HG02870 (cell line): ENCODE results near the gene URB2.
"Not testable (repeated sequence)": the region's sequence is repeated elsewhere in the genome, so short reads cannot be mapped to it uniquely, and the experiment has no call there.

ENCODE experiments used
- ATAC-seq: cut with Tn5 transposase; IDR thresholded peaks from one replicate; pipeline ENCODE4 v1.9.1; 2021; ENCODE audit warnings: mild to moderate bottlenecking, moderate library complexity; ENCODE audit not compliant: unreplicated experiment

The URB2 gene

GRCh38 chr1:229613938-229614337 is 12.1 kb upstream of the URB2 start:
- ATAC-seq: no peak

DNA sequence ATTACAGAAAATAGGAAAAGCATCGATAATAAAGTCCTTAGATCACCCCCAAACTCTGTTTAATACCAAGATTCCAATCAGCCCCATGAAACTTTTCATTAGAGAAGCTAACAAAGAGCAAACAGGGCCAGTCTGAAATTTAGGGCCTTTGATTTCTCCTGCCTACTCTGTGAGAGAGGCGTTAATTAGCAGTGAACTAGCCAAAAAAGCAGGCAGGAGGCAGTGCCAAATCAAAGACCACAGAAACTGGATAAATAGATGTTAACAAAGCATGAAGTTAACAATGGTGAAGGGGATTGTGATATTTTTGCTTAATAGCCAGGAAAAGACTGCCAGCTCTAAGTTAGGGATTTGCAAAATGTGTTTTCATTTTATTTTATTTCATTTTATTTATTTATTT is 11.3 kb upstream of the URB2 start:
- no peak for ATAC-seq

GRCh38 chr1:229617351-229618100 is 8.5 kb upstream of the URB2 start:
- ATAC-seq: no peak

- ATAC-seq: no peak
These were observed 7.0 kb upstream of the URB2 start for GRCh38 chr1:229619002-229619401.

DNA sequence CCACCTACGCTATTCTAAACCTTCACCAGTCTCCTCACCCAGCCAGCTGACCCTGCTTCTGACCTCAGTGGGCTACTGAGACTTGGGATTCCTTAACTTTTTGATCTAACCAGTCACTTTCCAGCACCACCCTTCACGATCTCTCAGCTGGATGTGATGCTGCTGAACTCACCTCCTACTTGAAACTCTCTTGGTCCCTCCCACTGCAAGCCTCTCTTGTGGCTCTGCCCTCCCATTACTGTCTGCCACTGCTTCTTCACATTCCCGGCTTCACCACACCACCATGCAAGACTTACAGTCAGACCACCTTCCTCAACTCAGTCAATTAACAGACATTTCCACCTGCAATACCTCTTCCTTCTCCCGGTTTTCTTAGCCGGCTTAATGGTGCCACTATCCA is 6.4 kb upstream of the URB2 start:
- no peak for ATAC-seq

DNA sequence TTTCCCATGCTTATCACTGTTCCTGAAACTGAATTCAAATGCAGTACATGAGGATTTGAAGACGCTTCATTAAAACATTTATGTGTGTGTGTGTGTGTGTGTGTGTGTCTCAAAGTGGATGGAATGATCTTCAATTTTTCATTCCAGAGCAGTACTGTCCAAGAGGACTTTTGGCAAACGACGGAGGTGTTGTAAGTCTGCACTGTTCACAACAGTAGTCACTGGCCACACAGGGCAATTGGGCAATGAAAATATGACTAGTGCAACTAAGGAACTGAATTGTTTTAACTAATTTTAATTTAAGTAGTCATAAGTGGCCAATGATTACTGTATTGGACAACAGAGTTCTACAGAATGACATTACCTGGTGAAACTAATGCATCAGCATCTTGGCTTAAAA is 5.2 kb upstream of the URB2 start:
- ATAC-seq: no peak

GRCh38 chr1:229621663-229622062 is 4.4 kb upstream of the URB2 start:
- ATAC-seq: no peak

DNA sequence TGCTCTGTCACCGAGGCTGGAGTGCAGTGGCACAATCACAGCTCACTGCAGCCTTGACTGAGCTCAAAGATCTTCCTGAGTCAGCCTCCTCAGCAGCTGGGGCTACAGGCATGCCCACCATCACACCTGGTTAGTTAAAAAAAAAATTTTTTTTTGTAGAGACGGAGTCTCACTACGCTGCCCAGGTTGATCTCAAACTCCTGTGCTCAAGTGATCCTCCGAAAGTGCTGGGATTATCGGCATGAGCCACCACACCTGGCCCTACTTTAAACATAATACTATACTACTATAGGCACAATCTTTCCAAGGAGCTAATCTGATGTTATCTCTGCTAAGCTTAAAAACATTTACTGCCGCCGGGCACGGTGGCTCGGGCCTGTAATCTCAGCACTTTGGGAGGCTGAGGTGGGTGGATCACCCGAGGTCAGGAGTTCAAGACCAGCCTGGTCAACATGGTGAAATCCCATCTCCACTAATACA is 3.4 kb upstream of the URB2 start:
- ATAC-seq: not testable (repeated sequence)

- ATAC-seq: no peak
These were observed 2.8 kb upstream of the URB2 start for GRCh38 chr1:229623225-229623624.

DNA sequence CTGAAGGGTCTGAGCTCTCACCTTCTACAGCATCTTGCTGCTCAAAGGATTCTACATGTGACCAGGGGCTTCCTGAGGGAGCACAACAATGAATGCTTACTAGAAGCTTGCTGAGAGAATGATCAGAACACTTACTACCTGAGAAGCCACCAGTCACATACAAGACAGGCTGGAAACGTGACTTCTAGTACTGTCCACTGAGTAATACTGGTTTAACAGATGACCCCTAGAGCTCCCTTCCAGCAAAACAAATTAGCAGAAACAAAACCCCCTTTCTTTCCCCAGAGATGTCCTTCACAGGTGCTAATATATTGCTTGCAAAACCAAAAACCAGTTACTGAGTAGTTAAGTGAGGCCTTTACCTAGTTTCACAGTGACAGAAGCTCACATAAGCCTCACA is 2.2 kb upstream of the URB2 start:
- no peak for ATAC-seq

DNA sequence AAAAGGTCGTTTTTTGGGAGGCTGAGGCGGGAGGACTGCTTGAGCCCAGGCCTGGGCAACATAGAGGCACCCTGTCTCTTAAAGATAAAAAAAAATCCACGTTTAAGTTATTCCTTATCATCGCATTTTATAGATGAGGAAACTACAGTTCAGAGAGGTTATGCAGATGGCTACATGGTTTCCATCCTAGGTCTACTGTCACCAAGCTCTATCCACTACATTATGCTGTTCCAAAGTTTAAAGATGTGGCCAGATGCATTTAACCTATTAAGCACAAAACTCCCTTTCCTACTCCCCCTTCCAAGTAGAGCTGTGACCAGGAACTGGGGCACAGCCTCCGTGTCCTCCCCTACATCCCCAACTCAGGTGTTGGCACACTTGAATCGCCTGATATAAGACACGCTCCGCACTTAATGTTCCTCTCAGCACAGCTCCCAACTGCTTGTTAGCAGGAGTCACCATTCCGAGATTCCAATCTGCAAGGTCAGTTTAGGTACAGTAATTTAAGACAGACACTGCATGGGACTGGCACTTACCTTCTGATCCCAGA is 1.5 kb upstream of the URB2 start:
- ATAC-seq: no peak

DNA sequence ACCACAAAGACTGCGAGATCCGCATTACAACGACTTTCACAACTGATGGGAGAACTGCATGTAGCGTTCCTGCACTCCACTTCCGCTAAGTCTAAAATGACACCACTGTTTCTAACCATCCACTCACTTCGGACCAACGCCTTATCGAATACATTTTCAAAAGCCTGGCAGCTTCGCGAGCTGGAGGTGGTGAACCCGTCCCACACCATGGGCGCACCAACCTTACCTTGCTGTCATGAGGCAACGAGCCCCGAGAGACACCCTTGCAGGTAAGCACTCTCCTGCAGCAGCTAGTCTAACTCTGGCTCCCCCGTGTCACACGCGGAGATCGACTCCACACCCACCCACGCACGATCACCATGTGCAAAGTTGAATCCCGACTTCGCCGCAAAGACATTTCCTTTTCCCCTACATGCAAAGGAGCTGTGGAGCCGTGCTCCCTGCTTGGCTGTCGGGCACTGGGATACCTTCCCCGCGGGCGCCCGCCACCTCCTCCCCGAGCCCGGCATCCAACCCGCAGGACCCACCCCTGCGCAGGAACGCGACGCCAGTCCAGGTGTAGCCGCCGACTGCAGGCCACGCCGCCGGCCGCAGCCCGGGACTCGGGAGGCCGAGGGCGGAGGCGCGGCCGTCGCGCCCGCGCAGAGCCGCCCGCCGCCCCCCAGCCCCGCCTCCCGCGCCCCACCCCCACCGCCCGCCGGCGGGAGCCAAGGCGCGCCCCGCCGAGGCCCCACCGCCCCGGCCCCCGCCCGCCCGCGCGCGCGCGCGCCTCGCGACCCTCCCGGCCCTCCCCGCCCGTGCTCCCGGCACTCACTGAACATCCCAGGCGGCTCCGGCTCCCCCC is 754 bp upstream of the URB2 start:
- ATAC-seq: peak; percentile 35

- no peak for ATAC-seq
These were observed 956 bp downstream of the URB2 start for GRCh38 chr1:229627003-229627402.

GRCh38 chr1:229629261-229629660 is 3.2 kb downstream of the URB2 start:
- no peak for ATAC-seq

DNA sequence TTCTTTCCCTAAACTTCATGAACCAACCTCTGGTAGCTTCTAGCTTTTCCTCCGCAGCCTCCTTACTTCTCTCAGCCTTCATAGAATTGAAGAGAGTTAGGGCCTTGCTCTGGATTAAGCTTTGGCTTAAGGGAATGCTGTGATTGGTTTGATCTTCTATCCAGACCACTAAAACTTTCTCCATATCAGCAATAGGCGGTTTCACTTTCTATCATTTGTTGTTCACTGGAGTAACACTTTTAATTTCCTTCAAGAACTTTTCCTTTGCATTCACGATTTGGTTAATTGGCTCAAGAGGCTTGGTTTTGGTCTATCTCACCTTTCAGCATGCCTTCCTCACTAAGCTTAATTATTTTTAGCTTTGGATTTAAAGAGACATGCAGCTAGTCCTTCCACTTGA is 5.1 kb downstream of the URB2 start:
- no peak for ATAC-seq

DNA sequence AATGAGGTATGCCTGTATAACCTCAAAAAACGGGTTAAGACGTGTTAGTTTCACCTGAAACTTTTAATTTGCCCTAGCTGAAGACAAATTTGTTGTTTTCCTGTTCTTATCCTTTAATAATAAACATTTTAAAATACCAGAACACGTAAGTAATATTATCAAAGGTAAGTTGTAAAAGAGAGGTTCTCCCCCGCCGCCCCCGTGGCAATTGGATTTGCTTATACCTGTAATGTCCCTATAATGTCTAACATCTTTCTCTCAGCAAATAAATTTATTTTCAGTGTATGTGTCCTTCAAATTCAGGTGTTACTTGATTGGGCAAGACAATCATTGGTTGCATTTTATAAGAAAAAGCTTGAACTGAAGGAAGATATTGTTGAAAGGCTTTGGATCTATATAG is 5.9 kb downstream of the URB2 start:
- ATAC-seq: no peak

GRCh38 chr1:229636042-229636441 is 10.0 kb downstream of the URB2 start:
- ATAC-seq: no peak

DNA sequence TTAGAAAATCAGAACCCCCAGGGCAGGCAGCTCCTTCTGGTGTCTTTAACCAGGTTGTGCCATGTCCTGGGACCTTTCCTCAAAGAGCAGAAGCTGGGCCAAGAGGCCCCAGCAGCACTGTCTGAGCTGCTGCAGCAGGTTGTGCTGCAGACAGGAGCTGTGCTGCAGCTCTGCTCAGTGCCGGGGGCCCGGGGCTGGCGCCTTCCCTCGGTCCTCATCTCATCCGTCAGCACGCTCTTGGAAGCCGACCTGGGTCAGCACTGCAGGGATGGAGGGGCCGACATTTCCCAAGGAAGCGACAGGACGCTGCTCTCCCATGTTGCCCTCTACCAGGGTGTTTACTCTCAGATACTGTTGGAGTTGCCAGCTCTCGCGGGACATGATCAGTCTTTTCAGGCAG is 11.7 kb downstream of the URB2 start:
- ATAC-seq: no peak

GRCh38 chr1:229640455-229640854 is 14.4 kb downstream of the URB2 start:
- ATAC-seq: no peak

- no peak for ATAC-seq
These were observed 15.3 kb downstream of the URB2 start for GRCh38 chr1:229641306-229641705.

DNA sequence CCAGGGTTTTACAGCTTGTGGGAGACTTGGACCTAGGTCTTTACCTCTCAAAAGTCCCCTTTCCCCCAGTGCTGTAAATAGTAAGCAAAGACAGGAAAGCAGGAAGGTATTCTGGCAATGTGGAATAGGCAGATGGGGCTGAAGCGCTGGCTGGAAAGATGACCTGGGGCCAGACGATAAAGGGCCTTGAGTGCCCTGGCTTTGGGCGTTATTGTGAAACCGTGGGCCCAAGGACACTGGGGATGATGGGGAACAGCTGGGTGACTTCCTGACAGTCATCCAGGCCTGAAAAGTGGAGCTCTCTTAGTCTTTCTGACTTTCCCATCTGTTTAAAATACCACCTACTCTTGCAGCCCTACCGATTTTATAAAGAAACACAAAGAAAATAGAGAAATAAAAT is 16.3 kb downstream of the URB2 start:
- no peak for ATAC-seq

DNA sequence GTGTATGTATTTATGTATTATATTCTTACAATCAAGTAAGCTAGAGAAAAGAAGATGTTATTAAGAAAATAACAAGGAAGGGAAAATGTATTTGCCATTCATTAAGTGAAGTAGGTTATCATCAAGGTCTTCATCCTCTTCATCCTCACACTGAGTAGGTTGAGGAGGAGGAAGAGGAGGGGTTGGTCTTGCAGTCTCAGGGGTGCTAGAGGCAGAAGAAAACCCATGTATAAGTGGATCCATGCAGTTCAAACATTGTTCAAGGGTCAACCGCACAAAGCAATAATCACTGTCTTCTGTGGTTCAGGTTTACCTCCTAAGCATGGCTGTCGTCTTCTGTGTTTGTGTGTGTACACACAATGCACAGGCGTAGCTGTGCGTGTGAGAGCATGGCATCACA is 16.9 kb downstream of the URB2 start:
- ATAC-seq: no peak
